ENCODE data around the gene ALK. TPM values are rescaled to one million over a fixed set of nuclear protein-coding genes. Genes with fewer than 3 reads are reported as not detected.

Gene ALK
- total RNA-seq, 1 experiment from 2014 or later, result not detected

GRCh38 chr2:29769847-29770246, 151.5 kb downstream of the ALK start:
- no peak overlapping the region for H2AK5ac ChIP-seq (ENCODE audit: insufficient read length, low read length)
- H3K9me3 ChIP-seq (ENCODE audit: control insufficient read depth, low read depth, low read length), result no peaks in the 10 kb centered on the region
- no peaks in the 10 kb centered on the region for H3K79me2 ChIP-seq (ENCODE audit: insufficient read depth, low read length)
- Mint-ChIP-seq H3K9me3 (no peaks in the 10 kb centered on the region), H3K36me3 (ENCODE audit: insufficient read depth in 1 of 3, low read depth in 3 of 3) (no peaks in the 10 kb centered on the region), H3K4me3 (no peak overlapping the region), H3K27me3 (ENCODE audit: low read depth) (no peaks in the 10 kb centered on the region), H3K4me1 (peaks cover 0 to 4% of the 10 kb centered on the region in 2 experiments; a peak in 2 of 4 replicates), H3K27ac (peak overlapping the region in 1 of 3 experiments; percentile 59; a peak in 1 of 7 replicates)
- no peak overlapping the region for H3K9ac ChIP-seq (ENCODE audit: extremely low read depth, insufficient read length, low read length)
- H3K56ac ChIP-seq (ENCODE audit: insufficient read length, low read depth, low read length), result no peak overlapping the region
- H3K18ac ChIP-seq (ENCODE audit: insufficient read length, low read depth, low read length), result no peak overlapping the region
- H3K23me2 ChIP-seq (ENCODE audit: insufficient read length, low read depth, low read length, poor library complexity, severe bottlenecking), result no peaks in the 10 kb centered on the region
- H3K23ac ChIP-seq (ENCODE audit: insufficient read length, low read depth, low read length), result no peak overlapping the region
- H2BK12ac ChIP-seq (ENCODE audit: insufficient read length, low read depth, low read length), result no peak overlapping the region
- no CpG with 5 or more reads among the region's 4 CpGs for WGBS (ENCODE audit: extremely low coverage, insufficient read length, low lambda C conversion rate)
- H3K27me3 ChIP-seq (ENCODE audit: insufficient read depth, low read length), result no peaks in the 10 kb centered on the region
- H2BK120ac ChIP-seq (ENCODE audit: low read depth, low read length, poor library complexity, severe bottlenecking), result no peak overlapping the region
- H3K27ac ChIP-seq (ENCODE audit: insufficient read length, low read depth, low read length), result no peak overlapping the region
- no peak overlapping the region for H2BK15ac ChIP-seq (ENCODE audit: low read depth, low read length)
- no peak overlapping the region for H4K8ac ChIP-seq (replicated peaks; ENCODE audit: insufficient read length, low read depth, low read length)
- DNase-seq, result no peak
- no peak for TF ChIP-seq CTCF (conservative IDR thresholded peaks at IDR 0.05)
- no peaks in the 10 kb centered on the region for H3K79me1 ChIP-seq (ENCODE audit: insufficient read depth, low read depth, low read length, poor library complexity, severe bottlenecking)
- no peak overlapping the region for H3K4me2 ChIP-seq (ENCODE audit: insufficient read depth, insufficient read length, low read length)
- H4K5ac ChIP-seq (ENCODE audit: insufficient read length, low read depth, low read length), result no peak overlapping the region
- no peak overlapping the region for H4K91ac ChIP-seq (ENCODE audit: insufficient read length, low read depth, low read length)
- H4K20me1 ChIP-seq (ENCODE audit: control insufficient read depth, insufficient read depth, insufficient read length), result no peaks in the 10 kb centered on the region
- no peak overlapping the region for H3K14ac ChIP-seq (ENCODE audit: insufficient read depth, low read length)
- no peak overlapping the region for H2BK20ac ChIP-seq (ENCODE audit: low read depth, low read length, poor library complexity, severe bottlenecking)
- no peak overlapping the region for H3T11ph ChIP-seq (ENCODE audit: low read length)
- H2BK5ac ChIP-seq (ENCODE audit: insufficient read length, low read length), result no peak overlapping the region
- no peaks in the 10 kb centered on the region for H3K4me1 ChIP-seq (ENCODE audit: insufficient read depth, low read length)
- no peak overlapping the region for H2AFZ ChIP-seq (ENCODE audit: low read length)
- no peak overlapping the region for H3K4ac ChIP-seq (ENCODE audit: low read depth, low read length)
